Hematopoietic multipotent progenitor cell treated with erythropoietin and hydrocortisone succinate and interleukin-3 and kit ligand, for 15 days (in vitro differentiated cells): ENCODE measurements around the gene CTLA4.

Experiments
- DNase-seq: peaks from one replicate; pipeline ENCODE4 v3.0.0-alpha.2; 2015; ENCODE audit warnings: low spot score

The CTLA4 gene

GRCh38 chr2:203891474-203891873, 23.9 kb downstream of the CTLA4 start:
- DNase-seq = no peak

GRCh38 chr2:203892207-203892606, 24.6 kb downstream of the CTLA4 start:
- no peak for DNase-seq

GRCh38 chr2:203893401-203893800, 25.8 kb downstream of the CTLA4 start:
- no peak for DNase-seq

- DNase-seq = no peak
Measured at GRCh38 chr2:203893840-203894239, 26.3 kb downstream of the CTLA4 start.

- DNase-seq = no peak
Measured at GRCh38 chr2:203894262-203894661, 26.7 kb downstream of the CTLA4 start.

- DNase-seq = no peak
Measured at GRCh38 chr2:203897544-203897943, 30.0 kb downstream of the CTLA4 start.

- no peak for DNase-seq
Measured at GRCh38 chr2:203898657-203899056, 31.1 kb downstream of the CTLA4 start.

- no peak for DNase-seq
Measured at GRCh38 chr2:203900253-203900652, 32.7 kb downstream of the CTLA4 start.

- DNase-seq = no peak
Measured at GRCh38 chr2:203904022-203904421, 36.5 kb downstream of the CTLA4 start.

- DNase-seq = no peak
Measured at GRCh38 chr2:203905656-203906055, 38.1 kb downstream of the CTLA4 start.

- DNase-seq = no peak
Measured at GRCh38 chr2:203908066-203908796, 40.7 kb downstream of the CTLA4 start.

- DNase-seq = no peak
Measured at GRCh38 chr2:203908797-203909185, 41.2 kb downstream of the CTLA4 start.

GRCh38 chr2:203909261-203909967, 41.8 kb downstream of the CTLA4 start:
- DNase-seq = no peak

GRCh38 chr2:203909974-203910373, 42.4 kb downstream of the CTLA4 start:
- DNase-seq = no peak

- DNase-seq = no peak
Measured at GRCh38 chr2:203913947-203914346, 46.4 kb downstream of the CTLA4 start.

- no peak for DNase-seq
Measured at GRCh38 chr2:203914546-203915182, 47.1 kb downstream of the CTLA4 start.

GRCh38 chr2:203915256-203915655, 47.7 kb downstream of the CTLA4 start:
- DNase-seq = no peak

GRCh38 chr2:203916756-203917155, 49.2 kb downstream of the CTLA4 start:
- DNase-seq = no peak

- DNase-seq = no peak
Measured at GRCh38 chr2:203918264-203918663, 50.7 kb downstream of the CTLA4 start.

- no peak for DNase-seq
Measured at GRCh38 chr2:203918839-203919238, 51.3 kb downstream of the CTLA4 start.
